PC-9 (cell line): ENCODE results near the gene NUDT1. TPM values are rescaled to one million over a fixed set of nuclear protein-coding genes. Genes with fewer than 3 reads are reported as not detected.

ENCODE experiments used
- BruUV-seq: library from RNA; stranded (reverse); fragments of 400-500 nt; replicated peaks from 2 replicates; lab custom pipeline; 2021; lab: Mats Ljungman, UMichigan
- CTCF ChIA-PET: fragments of 300-600 bp; sonication (Branson Sonifier 250); formaldehyde crosslinking; loops from one replicate; lab custom pipeline; 2022; ENCODE audit warnings: antibody characterized with exemption; lab: Charles Lee
- POLR2A ChIA-PET: fragments of 300-600 bp; sonication (Branson Sonifier 250); formaldehyde crosslinking; loops from one replicate; lab custom pipeline; 2022; ENCODE audit warnings: antibody characterized with exemption; ENCODE audit not compliant: unreplicated experiment; lab: Charles Lee
- DNase-seq, 2 experiments: peaks; one replicate each; pipeline versions ENCODE4 v3.0.0 to v3.0.0-alpha.2; 2015 to 2022; ENCODE audit warnings: mixed read lengths in 1 of 2
- H2AFZ ChIP-seq: fragments of 200-600 bp; sonication (generic); 2 replicates; pipeline ENCODE4 v1.8.1; 2017; ENCODE audit warnings: antibody characterized with exemption
- H3F3A ChIP-seq: fragments of 200-600 bp; sonication (generic); 2 replicates; pipeline ENCODE4 v1.8.1; 2017; ENCODE audit warnings: antibody characterized with exemption, mild to moderate bottlenecking, low read depth; ENCODE audit not compliant: insufficient read depth
- H3K27ac ChIP-seq: fragments of 200-600 bp; sonication (generic); 2 replicates; pipeline ENCODE4 v1.6.1; 2016; ENCODE audit warnings: mixed run types
- H3K27me3 ChIP-seq: fragments of 200-600 bp; sonication (generic); 2 replicates; pipeline ENCODE4 v1.6.1; 2016; ENCODE audit warnings: low read depth, mixed run types; ENCODE audit not compliant: insufficient read depth
- H3K36me3 ChIP-seq: fragments of 200-600 bp; sonication (generic); 2 replicates; pipeline ENCODE4 v1.6.1; 2016; ENCODE audit warnings: low read depth, mixed run types
- H3K4me1 ChIP-seq: fragments of 200-600 bp; sonication (generic); replicated peaks from 2 replicates; pipeline ENCODE4 v1.6.1; 2016; ENCODE audit warnings: mixed run types; ENCODE audit not compliant: insufficient read depth
- H3K4me2 ChIP-seq: fragments of 200-600 bp; sonication (generic); 2 replicates; pipeline ENCODE4 v1.6.1; 2017; ENCODE audit warnings: mixed run types
- H3K4me3 ChIP-seq: fragments of 200-600 bp; sonication (generic); 2 replicates; pipeline ENCODE4 v1.6.1; 2016; ENCODE audit warnings: mixed run types
- H3K79me2 ChIP-seq: fragments of 200-600 bp; sonication (generic); 2 replicates; pipeline ENCODE4 v1.6.1; 2017; ENCODE audit warnings: low read depth, mixed run types
- H3K9me2 ChIP-seq: fragments of 200-600 bp; sonication (generic); 2 replicates; pipeline ENCODE4 v1.8.1; 2017; ENCODE audit warnings: mild to moderate bottlenecking; ENCODE audit not compliant: insufficient read depth
- H3K9me3 ChIP-seq: fragments of 200-600 bp; sonication (generic); 2 replicates; pipeline ENCODE4 v1.8.1; 2016; ENCODE audit warnings: low read depth; ENCODE audit not compliant: insufficient read depth
- H4K20me1 ChIP-seq: fragments of 200-600 bp; sonication (generic); 2 replicates; pipeline ENCODE4 v1.8.1; 2017; ENCODE audit not compliant: insufficient read depth
- EZH2 ChIP-seq: fragments of 200-600 bp; sonication (generic); IDR thresholded peaks from 2 replicates; pipeline ENCODE4 v1.8.0; 2017; ENCODE audit warnings: antibody characterized with exemption, low read depth
- intact Hi-C: fragments of 100-400 bp; cut with micrococcal nuclease; formaldehyde crosslinking; loops from one replicate; pipeline ENCODE4 v1.10.0; 2022; ENCODE audit not compliant: unreplicated experiment
- total RNA-seq: library from RNA; stranded (reverse); gene quantifications from 2 replicates; pipeline ENCODE4 v1.2.3, GENCODE V29; 2021
- TF ChIP-seq, protein P1 (sequence below): fragments of 200-600 bp; sonication (generic); conservative IDR thresholded peaks from 2 replicates; pipeline ENCODE4 v1.6.1; 2017; ENCODE audit warnings: mixed run types, antibody characterized with exemption, mild to moderate bottlenecking, moderate library complexity

The NUDT1 gene
- total RNA-seq, 1 experiment from 2014 or later, result 63.9 TPM

DNA sequence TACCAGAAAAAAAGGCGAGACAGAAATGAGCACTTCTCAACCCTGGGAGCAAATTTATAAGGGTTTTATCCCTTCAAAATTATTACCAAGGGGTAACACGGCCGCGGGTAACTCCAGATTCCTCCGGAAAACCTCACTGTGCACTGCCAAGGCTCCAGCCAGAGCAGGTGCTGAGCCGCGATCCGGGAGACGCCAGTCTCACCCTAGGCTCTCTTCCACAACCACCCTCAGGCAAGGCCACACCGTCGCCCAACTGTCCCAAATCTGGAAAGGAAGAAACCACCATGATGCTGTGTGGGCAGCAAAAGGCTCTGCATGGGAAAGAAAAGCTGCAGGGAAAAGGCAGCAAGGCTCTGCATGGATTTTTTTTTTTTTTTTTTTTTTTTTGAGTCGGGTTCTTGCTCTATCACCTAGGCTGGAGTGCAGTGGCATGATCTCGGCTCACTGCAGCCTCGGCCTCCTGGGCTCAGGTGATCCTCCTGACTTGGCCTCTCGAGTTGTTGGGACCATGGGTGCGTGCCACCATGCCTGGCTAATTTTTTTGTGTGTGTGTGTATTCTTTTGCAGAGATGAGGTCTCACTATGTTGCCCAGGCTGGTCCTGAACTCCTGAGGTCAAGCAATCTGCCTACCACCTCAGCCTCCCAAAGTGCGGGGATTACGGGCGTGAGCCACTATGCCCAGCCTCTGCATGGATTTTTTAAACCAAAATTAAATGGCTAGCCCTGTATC lies 48.3 kb upstream of the NUDT1 start:
- Histone ChIP-seq H3K36me3 (peaks cover 25% of the 10 kb centered on the region), H3F3A (no peaks in the 10 kb centered on the region), H3K9me3 (peaks cover 11% of the 10 kb centered on the region), H3K4me3 (no peak overlapping the region), H3K4me2 (no peak overlapping the region), H3K9me2 (no peaks in the 10 kb centered on the region), H3K79me2 (no peaks in the 10 kb centered on the region), H4K20me1 (no peaks in the 10 kb centered on the region), H3K27me3 (no peaks in the 10 kb centered on the region), H3K27ac (no peak overlapping the region), H2AFZ (no peak overlapping the region), H3K4me1 (no peaks in the 10 kb centered on the region)
- CTCF ChIA-PET, result no interaction called here
- intact Hi-C loops, result no loop called here
- POLR2A ChIA-PET, result no interaction called here
- no TSS peak for BruUV-seq
- no peak for DNase-seq
- TF ChIP-seq EZH2, result no peak
- TF ChIP-seq, protein P1, sequence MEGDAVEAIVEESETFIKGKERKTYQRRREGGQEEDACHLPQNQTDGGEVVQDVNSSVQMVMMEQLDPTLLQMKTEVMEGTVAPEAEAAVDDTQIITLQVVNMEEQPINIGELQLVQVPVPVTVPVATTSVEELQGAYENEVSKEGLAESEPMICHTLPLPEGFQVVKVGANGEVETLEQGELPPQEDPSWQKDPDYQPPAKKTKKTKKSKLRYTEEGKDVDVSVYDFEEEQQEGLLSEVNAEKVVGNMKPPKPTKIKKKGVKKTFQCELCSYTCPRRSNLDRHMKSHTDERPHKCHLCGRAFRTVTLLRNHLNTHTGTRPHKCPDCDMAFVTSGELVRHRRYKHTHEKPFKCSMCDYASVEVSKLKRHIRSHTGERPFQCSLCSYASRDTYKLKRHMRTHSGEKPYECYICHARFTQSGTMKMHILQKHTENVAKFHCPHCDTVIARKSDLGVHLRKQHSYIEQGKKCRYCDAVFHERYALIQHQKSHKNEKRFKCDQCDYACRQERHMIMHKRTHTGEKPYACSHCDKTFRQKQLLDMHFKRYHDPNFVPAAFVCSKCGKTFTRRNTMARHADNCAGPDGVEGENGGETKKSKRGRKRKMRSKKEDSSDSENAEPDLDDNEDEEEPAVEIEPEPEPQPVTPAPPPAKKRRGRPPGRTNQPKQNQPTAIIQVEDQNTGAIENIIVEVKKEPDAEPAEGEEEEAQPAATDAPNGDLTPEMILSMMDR, result no peak

DNA sequence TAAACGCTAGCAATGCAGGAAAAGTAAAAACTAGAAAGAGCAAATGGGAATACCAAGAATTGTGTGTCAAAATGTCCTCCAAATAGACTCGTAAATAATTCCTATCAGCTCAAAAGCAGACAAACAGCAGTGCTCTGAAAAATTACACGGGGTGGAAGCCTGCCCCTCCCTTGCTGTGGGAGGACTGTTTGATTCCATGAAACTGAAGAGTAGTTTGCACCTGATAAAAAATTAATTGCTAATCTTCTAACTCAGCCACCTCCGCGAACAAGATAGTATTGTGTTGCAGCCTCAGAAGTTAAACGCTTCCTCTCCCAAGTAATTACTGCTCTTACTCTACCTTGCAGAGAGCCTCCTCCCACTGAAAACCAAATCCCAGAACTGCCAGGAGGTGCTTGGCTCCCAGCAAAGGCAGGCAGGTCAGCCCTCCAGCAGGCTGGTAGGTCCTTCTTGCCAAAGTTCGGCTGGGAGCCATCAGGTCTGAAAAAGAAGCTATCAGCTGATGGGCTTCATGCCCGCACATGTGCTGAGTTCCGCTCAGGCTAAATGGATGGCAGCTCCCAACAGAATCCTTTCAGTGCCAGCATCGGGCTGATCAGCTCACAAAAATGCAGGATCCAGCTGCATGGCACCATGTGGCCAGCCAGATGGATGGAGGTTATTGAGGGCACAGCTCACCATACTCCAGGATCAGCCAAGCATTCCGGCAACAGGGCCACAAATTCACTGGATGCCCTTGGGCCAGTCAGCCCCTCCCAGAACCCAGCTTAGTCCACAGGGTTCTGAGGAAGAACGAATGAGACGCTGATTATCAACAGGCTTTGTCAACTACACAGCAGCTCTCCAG lies 46.4 kb upstream of the NUDT1 start:
- BruUV-seq, result no TSS peak
- Histone ChIP-seq H3F3A (no peaks in the 10 kb centered on the region), H3K9me3 (peaks cover 11% of the 10 kb centered on the region), H3K27me3 (no peaks in the 10 kb centered on the region), H2AFZ (no peak overlapping the region), H4K20me1 (no peaks in the 10 kb centered on the region), H3K36me3 (peaks cover 28% of the 10 kb centered on the region), H3K4me1 (no peaks in the 10 kb centered on the region), H3K27ac (no peak overlapping the region), H3K4me2 (no peak overlapping the region), H3K9me2 (no peaks in the 10 kb centered on the region), H3K79me2 (no peaks in the 10 kb centered on the region), H3K4me3 (no peak overlapping the region)
- intact Hi-C loops, result no loop called here
- DNase-seq, result no peak
- POLR2A ChIA-PET, result interaction anchor here (0.5 kb wide), 1 partner anchor 30 kb away, joined by 5 read pairs; no protein-coding TSS in a partner anchor
- TF ChIP-seq, protein P1, result no peak
- TF ChIP-seq EZH2, result no peak
- CTCF ChIA-PET, result interaction anchor here (0.9 kb wide), 1 partner anchor 20 kb away, joined by 3 read pairs; no protein-coding TSS in a partner anchor

DNA sequence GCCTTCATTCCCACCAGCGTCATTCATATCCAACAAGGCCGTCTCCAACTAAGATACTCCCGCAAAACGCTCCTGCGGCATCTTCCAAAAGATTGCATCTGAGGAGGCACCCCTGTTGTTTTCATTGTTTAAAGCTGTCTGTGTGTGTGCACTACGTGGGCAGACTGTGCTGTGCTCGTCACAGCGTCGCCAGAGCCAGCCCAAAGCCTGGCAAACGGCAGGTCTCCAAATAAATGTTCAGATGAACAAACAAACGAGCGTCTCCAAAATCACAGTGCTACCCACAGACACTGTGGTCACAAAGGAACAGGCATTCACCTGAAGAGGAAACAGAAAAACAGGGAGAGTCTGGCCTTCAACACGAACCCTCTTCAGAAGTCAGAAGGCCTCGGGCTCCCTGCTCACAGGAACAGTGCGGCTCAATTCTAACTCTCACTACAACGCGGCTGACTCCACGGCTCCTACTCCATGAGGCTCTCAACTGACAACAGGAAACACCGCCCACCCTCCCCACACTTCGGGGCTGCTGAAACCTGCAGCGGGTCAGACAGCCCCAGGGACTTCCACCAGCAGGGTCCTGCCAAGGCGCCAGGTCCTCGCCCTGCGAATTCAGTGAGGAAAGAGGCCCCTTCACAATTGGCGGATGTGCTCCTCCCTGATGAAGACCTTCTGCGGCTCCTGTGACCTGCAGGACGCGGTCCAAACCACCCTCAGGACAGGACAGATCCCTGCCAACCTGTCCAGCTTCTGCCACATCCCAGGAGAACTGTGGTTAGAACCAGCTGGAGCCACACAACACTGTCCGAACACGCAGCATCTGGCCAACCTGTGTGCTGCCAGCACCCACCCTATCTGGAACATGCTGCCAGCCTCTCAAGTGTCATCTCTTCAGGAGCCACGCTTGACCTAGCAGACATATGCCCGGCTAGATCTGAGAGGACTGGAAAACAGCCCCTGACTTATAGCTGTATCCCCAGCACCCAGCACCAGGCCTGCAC lies 45.3 kb upstream of the NUDT1 start:
- CTCF ChIA-PET, result no interaction called here

More for the DNA sequence above, 45.3 kb upstream of the NUDT1 start:
- Histone ChIP-seq H3K4me1 (no peaks in the 10 kb centered on the region), H3K4me3 (no peak overlapping the region), H4K20me1 (no peaks in the 10 kb centered on the region), H3K27ac (no peak overlapping the region), H3F3A (no peaks in the 10 kb centered on the region), H3K9me3 (peaks cover 11% of the 10 kb centered on the region), H3K79me2 (no peaks in the 10 kb centered on the region), H2AFZ (no peak overlapping the region), H3K36me3 (peaks cover 28% of the 10 kb centered on the region), H3K27me3 (no peaks in the 10 kb centered on the region), H3K4me2 (no peak overlapping the region), H3K9me2 (no peaks in the 10 kb centered on the region)
- DNase-seq, result no peak
- BruUV-seq, result no TSS peak
- intact Hi-C loops, result no loop called here
- POLR2A ChIA-PET, result no interaction called here
- no peak for TF ChIP-seq EZH2
- TF ChIP-seq, protein P1, result no peak
